ENCODE measurements around the gene AP2A2. TPM values are rescaled to one million over a fixed set of nuclear protein-coding genes. Genes with fewer than 3 reads are reported as not detected.
"Not testable (repeated sequence)": the region's sequence is repeated elsewhere in the genome, so short reads cannot be mapped to it uniquely, and the experiment has no call there.

Gene AP2A2
- total RNA-seq, 2 donors from 2014 or later, result 35.1 to 70.2 TPM

GRCh38 chr11:959027-959426, 33.4 kb downstream of the AP2A2 start:
- no peaks in the 10 kb centered on the region for H3K27me3 ChIP-seq (replicated peaks; ENCODE audit: insufficient read depth)
- no peak overlapping the region for H3K4me3 ChIP-seq
- 61% methylated on average over 14 of the region's 14 CpGs for WGBS
- no peak overlapping the region for H3K27ac ChIP-seq
- H3K4me1 ChIP-seq (replicated peaks), result peaks cover 3% of the 10 kb centered on the region
- no peak for DNase-seq (ENCODE audit: low spot score)
- H3K36me3 ChIP-seq, result peaks cover 0 to 4% of the 10 kb centered on the region in 2 donors
- H3K9me3 ChIP-seq, result no peaks in the 10 kb centered on the region
- TF ChIP-seq POLR2AphosphoS5 (IDR thresholded peaks at IDR 0.05) (peak; percentile 10), POLR2A (IDR thresholded peaks at IDR 0.05) (no peak)
- intact Hi-C loops (cut with DNase I), result no loop called here

GRCh38 chr11:959608-960007, 33.9 kb downstream of the AP2A2 start:
- Histone ChIP-seq H3K9me3 (no peaks in the 10 kb centered on the region), H3K36me3 (peaks cover 0 to 4% of the 10 kb centered on the region in 2 donors), H3K27ac (no peak overlapping the region), H3K4me3 (no peak overlapping the region), H3K4me1 (replicated peaks) (peaks cover 3% of the 10 kb centered on the region), H3K27me3 (replicated peaks; ENCODE audit: insufficient read depth) (no peaks in the 10 kb centered on the region)
- DNase-seq (ENCODE audit: low spot score), result no peak
- WGBS, result 89% methylated on average over 10 of the region's 10 CpGs
- intact Hi-C loops (cut with DNase I), result no loop called here
- TF ChIP-seq POLR2A (IDR thresholded peaks at IDR 0.05), result no peak
- TF ChIP-seq POLR2AphosphoS5 (IDR thresholded peaks at IDR 0.05), result no peak
- TF ChIP-seq CTCF (IDR thresholded peaks at IDR 0.05), result no peak

- intact Hi-C loops (cut with DNase I); H3K36me3 ChIP-seq; H3K27ac ChIP-seq; H3K27me3 ChIP-seq (replicated peaks; ENCODE audit: insufficient read depth); DNase-seq (ENCODE audit: low spot score); H3K9me3 ChIP-seq; H3K4me1 ChIP-seq (replicated peaks); H3K4me3 ChIP-seq: not testable (repeated sequence)
- WGBS, result 92% methylated on average over 18 of the region's 18 CpGs
Measured at GRCh38 chr11:961310-961920, 35.7 kb downstream of the AP2A2 start.

GRCh38 chr11:961921-962320, 36.3 kb downstream of the AP2A2 start:
- 97% methylated on average over 12 of the region's 12 CpGs for WGBS
- Histone ChIP-seq H3K27me3 (replicated peaks; ENCODE audit: insufficient read depth) (no peaks in the 10 kb centered on the region), H3K27ac (no peak overlapping the region), H3K4me1 (replicated peaks) (no peaks in the 10 kb centered on the region), H3K4me3 (no peak overlapping the region), H3K36me3 (peaks cover 0 to 4% of the 10 kb centered on the region in 2 donors), H3K9me3 (no peaks in the 10 kb centered on the region)
- TF ChIP-seq CTCF (IDR thresholded peaks at IDR 0.05), result no peak
- no peak for TF ChIP-seq POLR2A (IDR thresholded peaks at IDR 0.05)
- no peak for TF ChIP-seq POLR2AphosphoS5 (IDR thresholded peaks at IDR 0.05)
- intact Hi-C loops (cut with DNase I), result no loop called here
- DNase-seq (ENCODE audit: low spot score), result no peak

- no peak for TF ChIP-seq POLR2AphosphoS5 (IDR thresholded peaks at IDR 0.05)
- TF ChIP-seq CTCF (IDR thresholded peaks at IDR 0.05), result no peak
- TF ChIP-seq POLR2A (IDR thresholded peaks at IDR 0.05), result no peak
- WGBS, result 94% methylated on average over 5 of the region's 5 CpGs
Measured at GRCh38 chr11:962688-963087, 37.0 kb downstream of the AP2A2 start.

GRCh38 chr11:963852-964251, 38.2 kb downstream of the AP2A2 start:
- Histone ChIP-seq H3K36me3 (peaks cover 0 to 4% of the 10 kb centered on the region in 2 donors), H3K4me1 (replicated peaks) (no peaks in the 10 kb centered on the region), H3K27me3 (replicated peaks; ENCODE audit: insufficient read depth) (no peaks in the 10 kb centered on the region), H3K9me3 (no peaks in the 10 kb centered on the region), H3K4me3 (no peak overlapping the region), H3K27ac (no peak overlapping the region)
- TF ChIP-seq POLR2A (IDR thresholded peaks at IDR 0.05) (no peak), POLR2AphosphoS5 (IDR thresholded peaks at IDR 0.05) (no peak), CTCF (IDR thresholded peaks at IDR 0.05) (no peak)
- 94% methylated on average over 7 of the region's 7 CpGs for WGBS
- no peak for DNase-seq (ENCODE audit: low spot score)
- intact Hi-C loops (cut with DNase I), result no loop called here

More at GRCh38 chr11:962688-963087, 37.0 kb downstream of the AP2A2 start:
- peaks cover 0 to 4% of the 10 kb centered on the region in 2 donors for H3K36me3 ChIP-seq
- no peaks in the 10 kb centered on the region for H3K9me3 ChIP-seq
- no peak overlapping the region for H3K27ac ChIP-seq
- H3K4me1 ChIP-seq (replicated peaks), result no peaks in the 10 kb centered on the region
- H3K27me3 ChIP-seq (replicated peaks; ENCODE audit: insufficient read depth), result no peaks in the 10 kb centered on the region
- H3K4me3 ChIP-seq, result no peak overlapping the region
- no peak for DNase-seq (ENCODE audit: low spot score)
- intact Hi-C loops (cut with DNase I), result no loop called here

Data from prostate gland (tissue), 2 donors.